GM21576 (cell line): Measurements from ENCODE around the gene FXN.
A peak's percentile ranks its signal among the peaks of the same experiment; 100 is the strongest.
"Not testable (repeated sequence)": the region's sequence is repeated elsewhere in the genome, so short reads cannot be mapped to it uniquely, and the experiment has no call there.

Source experiments
- ATAC-seq: cut with Tn5 transposase; IDR thresholded peaks from one replicate; pipeline ENCODE4 v1.9.1; 2021; ENCODE audit warnings: mild to moderate bottlenecking, moderate library complexity; ENCODE audit not compliant: unreplicated experiment

Gene FXN

DNA sequence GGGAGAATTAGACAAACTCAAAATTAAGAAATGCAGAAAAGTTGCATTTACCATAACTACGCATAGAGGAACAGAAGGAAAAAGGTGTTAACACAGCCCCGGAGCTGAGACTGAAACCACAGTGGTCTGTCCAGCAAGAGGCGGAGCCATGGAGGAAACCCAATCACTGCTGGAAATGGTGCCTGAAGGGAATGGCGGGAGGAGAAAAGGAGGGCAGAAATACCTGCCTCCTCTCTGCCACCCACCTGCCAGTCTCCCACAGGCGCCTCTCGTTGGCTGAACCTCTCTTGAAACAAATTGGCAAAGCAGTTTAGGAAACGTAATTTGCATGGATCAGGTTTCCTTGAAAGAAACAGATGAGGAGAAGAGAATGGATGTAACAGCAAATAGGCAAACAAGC lies 11.9 kb upstream of the FXN start:
- no peak for ATAC-seq

DNA sequence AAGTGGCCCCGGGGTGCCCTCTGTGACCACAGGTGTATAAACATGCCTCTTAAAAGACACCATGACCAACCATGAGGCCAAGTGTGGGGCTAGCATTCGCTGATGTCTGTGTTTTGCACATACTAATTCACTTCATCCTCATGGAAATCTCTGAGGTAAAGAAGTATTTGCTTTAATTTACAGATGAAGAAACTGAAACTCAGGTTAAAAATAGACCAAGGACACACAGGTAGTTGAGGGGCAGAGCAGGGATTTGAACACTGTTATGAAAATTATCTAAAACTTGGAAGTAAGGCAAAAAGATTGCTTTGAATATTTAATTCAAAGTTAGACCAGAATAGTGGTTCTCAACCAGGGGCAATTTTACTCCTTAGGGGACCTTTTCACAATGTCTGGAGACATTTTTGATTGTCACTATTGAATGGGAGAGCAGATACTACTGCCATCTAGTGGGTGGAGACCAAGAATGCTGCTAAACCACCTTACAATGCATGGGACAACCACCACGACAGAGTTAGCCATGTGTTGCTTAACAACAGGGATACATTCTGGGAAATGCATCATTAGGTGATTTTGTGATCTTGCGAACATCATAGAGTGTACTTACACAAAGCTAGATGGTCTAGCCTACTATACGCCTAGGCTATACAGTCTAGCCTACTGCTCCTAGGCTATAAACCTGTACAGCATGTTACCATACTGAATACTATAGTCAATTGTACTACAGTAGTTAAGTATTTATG lies 8.0 kb upstream of the FXN start:
- ATAC-seq, result peak; percentile 78

DNA sequence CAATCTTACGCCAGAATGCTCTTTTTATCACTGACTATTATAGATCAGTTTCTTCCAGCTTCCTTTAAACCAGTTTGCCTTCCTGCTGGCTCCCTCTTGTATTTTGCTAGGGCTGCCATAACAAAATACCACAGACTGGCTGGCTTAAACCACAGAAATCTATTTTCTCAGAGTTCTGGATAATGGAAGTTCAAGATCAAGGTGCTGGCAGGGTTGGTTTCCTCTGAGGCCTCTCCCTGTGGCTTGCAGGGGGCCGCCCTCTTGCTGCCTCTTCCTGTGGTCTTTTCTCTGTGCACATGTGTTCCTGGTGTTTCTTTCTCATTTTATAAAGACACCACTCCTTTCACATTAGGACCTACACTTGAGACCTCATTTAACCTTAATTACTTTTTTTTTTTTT lies 6.8 kb upstream of the FXN start:
- no peak for ATAC-seq

DNA sequence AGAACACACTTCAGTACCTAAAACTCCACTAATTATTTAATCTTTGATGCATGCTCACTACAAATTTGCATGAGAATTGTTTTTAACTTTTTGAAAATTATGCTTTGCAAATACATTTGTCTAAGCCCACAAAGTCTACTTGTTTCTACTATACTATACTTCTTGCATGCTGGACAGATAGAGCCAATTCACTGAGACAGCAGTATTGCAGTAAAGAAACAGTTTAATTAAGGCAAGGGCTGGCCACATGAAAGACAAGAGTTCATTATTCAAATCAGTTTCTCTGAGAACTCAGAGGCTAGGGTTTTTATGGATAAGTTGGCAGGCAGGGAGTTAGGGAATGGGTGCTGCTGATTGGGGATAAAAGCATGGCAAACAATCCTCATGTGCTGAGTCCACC lies 6.0 kb upstream of the FXN start:
- no peak for ATAC-seq

DNA sequence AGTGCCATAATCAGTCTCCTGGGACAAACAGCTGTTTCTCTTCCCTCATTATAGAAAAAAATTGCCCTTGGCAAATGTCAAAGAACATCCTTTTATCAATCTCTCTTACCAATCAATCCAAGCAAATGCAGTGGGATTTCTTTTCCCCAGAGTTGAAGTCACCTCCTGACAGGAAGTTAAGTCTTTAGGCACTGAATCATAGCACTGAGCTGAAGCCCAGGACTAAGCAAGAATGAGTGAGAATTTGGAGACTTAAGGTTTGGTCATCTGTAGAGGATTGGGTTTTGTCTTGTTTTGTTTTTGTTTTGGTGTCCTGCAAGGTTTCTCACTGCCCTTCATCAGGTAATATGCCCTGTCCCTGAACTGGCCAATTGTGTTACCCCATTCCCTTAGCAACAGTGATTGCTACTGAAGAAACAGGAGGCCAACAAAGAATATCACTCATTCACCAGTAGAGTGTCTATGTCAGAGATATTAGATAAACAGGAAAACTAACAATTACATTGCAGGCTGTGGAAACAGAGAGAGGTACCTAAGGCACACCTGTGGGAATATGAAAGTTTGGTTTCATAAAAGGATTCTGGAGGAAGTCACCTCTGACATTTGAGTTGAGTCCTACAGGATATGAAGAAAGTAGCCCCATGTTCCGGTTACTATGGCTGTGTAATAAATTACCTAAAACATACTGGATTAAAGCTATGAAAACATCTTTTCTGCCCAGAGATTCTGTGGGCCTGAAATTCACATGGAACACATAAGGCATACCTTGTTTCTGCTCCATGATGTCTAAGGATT lies 4.5 kb upstream of the FXN start:
- no peak for ATAC-seq

DNA sequence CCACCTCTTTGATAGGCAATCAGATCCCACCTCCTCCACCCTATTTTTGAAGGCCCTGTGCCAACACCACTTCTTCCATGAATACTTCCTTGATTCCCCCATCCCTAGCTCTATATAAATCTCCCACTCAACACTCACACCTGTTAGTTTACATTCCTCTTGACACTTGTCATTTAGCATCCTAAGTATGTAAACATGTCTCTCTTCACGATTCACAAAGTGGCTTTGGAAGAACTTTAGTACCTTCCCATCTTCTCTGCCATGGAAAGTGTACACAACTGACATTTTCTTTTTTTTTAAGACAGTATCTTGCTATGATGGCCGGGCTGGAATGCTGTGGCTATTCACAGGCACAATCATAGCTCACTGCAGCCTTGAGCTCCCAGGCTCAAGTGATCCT lies 1.5 kb upstream of the FXN start:
- no peak for ATAC-seq

DNA sequence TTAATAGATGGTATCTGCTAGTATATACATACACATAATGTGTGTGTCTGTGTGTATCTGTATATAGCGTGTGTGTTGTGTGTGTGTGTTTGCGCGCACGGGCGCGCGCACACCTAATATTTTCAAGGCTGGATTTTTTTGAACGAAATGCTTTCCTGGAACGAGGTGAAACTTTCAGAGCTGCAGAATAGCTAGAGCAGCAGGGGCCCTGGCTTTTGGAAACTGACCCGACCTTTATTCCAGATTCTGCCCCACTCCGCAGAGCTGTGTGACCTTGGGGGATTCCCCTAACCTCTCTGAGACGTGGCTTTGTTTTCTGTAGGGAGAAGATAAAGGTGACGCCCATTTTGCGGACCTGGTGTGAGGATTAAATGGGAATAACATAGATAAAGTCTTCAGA lies 757 bp downstream of the FXN start:
- peak; percentile 26 for ATAC-seq

DNA sequence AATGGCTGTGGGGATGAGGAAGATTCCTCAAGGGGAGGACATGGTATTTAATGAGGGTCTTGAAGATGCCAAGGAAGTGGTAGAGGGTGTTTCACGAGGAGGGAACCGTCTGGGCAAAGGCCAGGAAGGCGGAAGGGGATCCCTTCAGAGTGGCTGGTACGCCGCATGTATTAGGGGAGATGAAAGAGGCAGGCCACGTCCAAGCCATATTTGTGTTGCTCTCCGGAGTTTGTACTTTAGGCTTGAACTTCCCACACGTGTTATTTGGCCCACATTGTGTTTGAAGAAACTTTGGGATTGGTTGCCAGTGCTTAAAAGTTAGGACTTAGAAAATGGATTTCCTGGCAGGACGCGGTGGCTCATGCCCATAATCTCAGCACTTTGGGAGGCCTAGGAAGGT lies 1.2 kb downstream of the FXN start:
- ATAC-seq, result no peak

DNA sequence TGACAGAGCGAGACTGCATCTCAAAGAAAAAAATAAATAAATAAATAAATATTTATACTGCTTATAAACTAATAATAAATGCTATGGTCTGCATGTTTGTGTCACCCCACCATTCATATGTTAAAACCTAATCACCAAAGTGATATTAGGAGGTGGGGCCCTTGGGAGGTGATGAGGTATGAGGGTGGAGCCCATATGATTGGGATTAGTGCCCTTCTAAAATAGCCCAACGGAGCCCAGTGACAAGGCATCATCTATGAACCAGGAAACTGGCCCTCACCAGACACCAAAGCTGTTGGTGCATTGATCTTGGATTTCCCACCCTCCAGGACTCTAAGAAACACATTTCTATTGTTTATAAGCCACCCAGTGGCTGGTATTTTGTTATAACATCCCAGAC lies 5.1 kb downstream of the FXN start:
- ATAC-seq, result no peak

DNA sequence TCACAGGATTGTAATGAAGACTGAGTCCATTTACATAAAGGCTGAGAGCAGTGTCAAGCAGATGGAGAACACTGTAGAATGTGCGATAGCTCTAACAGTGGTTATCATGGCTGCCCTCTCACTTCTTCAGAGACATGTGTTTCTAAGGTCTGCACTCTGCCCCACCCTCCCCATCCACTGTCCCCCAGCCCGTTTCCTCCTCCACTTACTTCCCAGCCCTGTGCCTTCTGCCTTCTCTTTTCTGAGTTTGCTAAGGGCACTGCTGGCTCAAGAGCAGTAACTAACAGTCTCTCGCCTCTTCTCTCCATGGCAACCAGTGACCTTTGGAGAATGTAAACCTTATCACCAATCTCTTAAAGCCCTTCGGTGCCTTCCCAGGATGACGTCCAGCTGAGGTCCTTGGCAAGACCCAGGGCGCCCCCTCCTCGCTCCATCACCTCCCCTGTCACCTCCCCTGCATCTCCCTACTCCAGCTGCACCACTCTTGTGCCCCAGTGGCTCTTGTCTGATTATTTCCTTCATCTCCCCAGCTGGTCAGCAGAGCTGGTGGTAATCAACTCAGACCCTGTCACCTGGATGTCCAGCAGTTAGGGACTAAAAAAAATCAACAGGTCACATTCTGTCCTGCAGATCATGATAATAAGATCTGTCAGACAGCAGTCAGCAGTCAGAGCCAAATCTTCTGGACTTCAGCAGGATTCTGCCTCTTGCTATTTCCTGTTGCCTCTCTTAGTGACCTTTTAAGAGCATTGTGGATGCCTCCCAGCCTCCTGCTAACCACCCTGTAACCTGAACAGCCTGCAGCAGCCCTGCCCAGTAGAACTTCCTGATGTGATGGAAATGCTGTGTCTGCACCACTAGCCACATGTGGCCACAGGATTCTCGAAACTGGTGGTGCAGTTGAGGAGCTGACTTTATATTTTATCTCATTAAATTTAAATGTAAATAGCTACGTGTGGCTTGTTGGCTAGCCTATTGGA lies 9.0 kb downstream of the FXN start:
- ATAC-seq, result no peak

DNA sequence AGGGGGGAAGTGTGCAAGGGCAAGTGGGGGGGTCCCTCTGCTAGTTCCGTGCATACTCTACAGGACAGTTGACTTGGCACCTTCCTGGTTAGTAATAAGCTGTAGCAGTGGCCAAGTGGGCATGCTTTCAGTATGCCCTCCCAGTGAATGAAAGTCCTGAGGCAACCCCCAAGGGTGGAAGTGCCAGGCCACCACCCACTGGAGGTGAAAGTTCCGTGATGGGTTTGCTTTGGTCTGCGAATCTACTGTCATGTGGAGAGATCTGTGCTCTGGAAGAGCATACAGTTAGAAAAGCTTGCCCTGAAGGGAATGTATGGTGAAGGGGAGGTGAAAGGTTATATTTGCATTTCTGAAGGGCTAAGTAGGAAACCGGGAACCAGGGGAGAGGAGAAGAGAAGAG lies 10.3 kb downstream of the FXN start:
- no peak for ATAC-seq

DNA sequence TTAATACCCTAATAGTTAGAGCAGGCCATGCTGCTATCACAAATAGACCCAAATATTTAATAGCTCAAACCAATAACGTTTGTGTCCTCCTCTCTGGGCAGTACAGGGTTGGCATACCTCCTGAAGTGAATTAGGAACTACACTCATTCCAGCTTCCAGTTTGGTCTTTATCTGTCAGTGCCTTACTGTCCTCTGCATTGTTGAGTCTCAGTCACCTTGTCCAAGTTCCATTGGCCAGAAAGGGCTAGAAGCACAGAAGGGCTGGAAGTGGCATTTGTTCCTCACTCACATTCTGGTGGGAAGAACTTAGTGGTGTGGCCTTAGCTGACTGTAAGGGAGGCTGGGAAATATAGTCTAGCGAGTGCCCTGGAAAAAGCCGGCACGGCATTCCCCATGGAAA lies 11.2 kb downstream of the FXN start:
- no peak for ATAC-seq

DNA sequence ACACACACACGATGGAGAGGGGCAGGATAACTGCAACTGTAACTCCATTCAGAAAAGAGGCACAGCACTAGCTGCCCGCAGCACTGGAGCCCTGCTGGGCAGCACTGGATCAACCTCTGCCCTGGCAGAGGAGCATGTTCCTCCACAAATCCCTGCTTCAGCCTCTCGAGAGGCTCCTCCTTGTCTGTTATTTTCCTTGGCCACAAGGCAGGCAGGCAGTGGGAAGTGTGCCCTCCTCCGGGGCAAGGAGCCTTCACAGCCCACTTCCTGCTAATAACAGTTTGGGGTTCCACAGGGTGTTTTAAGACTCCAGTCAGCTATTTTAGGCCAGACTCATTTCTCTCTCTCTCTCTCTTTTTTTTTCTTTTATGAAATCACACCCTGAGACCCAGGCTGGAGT lies 11.8 kb downstream of the FXN start:
- no peak for ATAC-seq

DNA sequence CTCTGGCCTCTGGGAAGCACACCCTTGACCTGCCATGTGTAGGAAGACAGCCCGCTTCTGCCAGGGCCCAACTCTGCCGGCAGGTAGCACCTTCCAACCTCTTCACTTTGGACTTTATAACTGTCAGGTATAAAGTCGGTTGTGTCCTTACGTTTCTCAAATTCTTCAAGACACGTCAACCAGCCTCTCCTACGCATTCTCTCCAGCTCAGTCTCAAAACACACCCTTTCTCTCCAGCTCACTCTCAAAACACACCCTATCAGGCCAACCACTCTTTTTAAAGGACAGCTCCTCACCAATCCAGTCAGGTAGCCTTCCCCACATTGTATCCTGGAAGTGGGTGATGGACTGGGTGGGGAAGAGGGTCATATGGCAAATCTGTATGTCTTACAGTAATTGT lies 13.5 kb downstream of the FXN start:
- ATAC-seq, result no peak

DNA sequence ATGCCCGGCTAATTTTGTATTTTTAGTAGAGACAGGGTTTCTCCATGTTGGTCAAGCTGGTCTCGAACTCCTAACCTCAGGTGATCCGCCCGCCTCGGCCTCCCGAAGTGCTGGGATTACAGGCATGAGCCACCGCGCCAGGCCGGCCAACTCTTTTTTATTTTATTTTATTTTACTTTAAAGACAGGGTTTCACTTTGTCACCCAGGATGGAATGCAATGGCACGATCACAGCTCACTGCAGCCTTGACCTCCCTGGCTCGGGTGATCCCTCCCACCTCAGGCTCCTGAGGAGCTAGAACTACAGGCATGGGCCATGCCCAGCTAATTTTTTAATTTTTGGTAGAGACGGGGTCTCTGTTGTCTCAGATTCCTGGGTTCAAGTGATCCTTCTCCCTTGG lies 15.4 kb downstream of the FXN start:
- ATAC-seq, result not testable (repeated sequence)

DNA sequence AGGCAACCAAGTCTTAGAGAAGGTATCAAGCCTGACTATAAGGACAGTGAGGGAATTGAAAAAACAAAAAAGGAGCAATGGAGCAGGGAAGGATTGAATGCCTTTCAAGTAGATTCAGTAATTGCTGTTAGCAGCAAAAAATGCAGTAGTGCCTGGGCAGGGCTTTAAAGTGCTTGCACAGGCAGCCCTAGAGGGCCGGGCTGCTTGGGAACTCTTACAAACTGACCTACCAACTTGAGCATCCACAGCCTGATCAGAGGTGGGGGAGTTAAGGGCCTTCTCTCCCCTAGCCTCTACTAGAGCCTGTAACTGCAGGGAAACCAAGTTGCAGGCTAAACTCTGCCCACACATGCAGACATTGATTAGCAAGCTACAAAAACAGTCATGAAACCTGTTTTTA lies 19.4 kb downstream of the FXN start:
- no peak for ATAC-seq

DNA sequence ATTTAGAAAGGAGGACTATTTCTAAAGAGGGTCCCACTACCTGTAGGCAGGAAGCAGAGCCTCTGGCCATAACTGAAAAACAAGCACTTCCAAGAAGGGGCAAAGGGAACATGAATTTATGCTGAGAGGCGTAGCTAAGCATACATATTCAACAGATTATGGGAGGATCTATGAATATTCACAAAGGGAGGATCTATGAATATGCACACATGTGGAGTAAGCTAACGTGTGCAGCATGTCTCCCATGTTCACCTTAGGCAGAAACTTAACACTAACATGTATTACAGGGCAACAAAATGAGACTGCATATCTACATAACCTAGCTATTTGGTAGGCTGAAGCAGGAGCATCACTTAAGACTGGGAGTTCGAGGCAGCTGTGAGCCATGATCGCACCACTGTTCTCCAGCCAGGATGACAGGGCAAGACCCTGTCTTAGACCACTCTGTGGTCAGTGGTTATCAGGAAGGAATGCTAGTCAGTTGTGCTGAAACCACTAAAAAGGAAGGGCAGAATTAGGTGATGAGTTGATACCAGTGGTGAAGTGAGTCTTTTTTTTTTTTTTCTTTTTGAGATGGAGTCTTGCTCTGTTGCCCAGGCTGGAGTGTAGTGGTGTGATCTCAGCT lies 20.8 kb downstream of the FXN start:
- no peak for ATAC-seq

DNA sequence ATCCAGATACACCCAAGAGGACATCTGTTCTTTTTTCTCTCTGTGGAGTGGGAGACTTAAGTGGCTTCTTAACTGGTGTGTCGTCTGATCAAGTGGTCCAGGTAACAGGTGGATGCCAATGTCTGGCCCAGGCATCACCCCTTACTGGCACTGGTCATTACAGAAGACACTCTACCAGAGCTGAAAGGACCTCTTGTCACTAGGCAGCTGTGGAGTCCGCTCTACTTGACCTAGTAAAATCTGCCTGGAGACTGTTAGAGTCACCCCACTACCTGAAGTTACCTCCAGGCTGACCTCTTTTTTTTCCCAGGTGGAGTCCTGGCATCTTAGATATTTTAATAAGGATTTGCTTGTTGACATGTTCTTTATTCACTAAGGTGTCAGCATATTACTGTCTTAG lies 22.5 kb downstream of the FXN start:
- ATAC-seq, result no peak

DNA sequence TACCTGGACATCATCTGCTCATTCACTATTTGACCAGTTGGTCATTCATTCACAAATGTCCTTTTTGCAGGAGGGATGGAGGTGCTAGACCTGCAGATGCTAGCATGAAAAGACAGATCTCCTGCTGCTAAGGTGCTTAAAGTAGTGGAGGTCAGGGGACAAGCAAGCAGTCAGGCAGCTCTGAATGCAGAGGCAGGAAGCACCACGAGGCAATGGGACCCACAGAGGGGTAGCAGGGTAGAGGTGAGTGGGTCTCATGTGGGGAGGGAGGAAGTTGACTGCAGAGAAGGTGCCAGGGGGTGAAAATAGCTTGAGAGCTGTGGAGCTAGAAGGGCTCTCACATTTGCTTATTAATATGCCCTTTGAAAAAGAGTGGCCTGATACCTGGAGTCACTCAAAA lies 25.2 kb downstream of the FXN start:
- ATAC-seq, result no peak

DNA sequence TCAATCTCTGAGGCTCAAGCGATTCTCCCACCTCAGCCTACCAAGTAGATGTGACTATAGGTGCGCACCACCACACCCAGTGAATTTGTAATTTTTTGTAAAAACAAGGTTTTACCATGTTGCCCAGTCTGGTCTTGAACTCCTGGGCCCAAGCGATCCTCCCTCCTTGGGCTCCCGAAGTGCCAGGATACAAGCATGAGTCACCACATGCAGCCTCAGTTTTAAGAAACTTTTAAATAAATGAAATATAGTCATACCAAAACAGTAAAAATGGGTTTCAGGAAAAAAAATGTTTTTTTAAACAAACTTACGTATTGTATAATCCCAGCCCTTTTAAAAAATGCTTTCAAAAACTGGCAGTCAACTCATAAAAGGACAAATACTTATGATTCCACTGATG lies 26.6 kb downstream of the FXN start:
- no peak for ATAC-seq

DNA sequence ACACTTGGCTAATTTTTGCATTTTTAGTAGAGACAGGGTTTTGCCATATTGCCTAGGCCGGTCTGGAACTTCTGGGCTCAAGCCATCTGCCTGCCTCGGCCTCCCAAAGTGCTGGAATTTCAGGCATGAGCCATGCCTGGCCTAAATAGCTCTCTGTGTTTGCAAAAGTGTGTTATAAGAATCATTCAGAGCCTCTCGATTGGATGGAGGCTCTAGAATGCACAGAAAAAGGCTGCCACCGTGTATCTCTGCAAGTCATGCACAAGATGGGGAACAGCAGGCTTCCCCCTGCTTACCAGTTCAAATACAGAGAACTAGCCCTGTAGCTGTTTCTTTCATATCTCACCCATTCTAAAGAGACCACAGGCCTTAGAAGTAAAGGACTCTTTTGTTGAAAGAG lies 28.3 kb downstream of the FXN start:
- no peak for ATAC-seq
